Smooth muscle cell (in vitro differentiated cells): ENCODE measurements around the gene GNG2. TPM values are rescaled to one million over a fixed set of nuclear protein-coding genes. Genes with fewer than 3 reads are reported as not detected.

Experiments
- DNase-seq: peaks from one replicate; lab custom pipeline; 2025; ENCODE audit not compliant: unreplicated experiment; lab: John Stamatoyannopoulos, UW
- H2AFZ ChIP-seq: fragments of 200-600 bp; sonication (generic); 2 replicates; pipeline ENCODE4 v1.6.0; 2016; ENCODE audit warnings: antibody characterized with exemption, low read depth, mild to moderate bottlenecking
- H3F3A ChIP-seq: fragments of 200-600 bp; sonication (generic); 2 replicates; pipeline ENCODE4 v1.6.0; 2017; ENCODE audit warnings: antibody characterized with exemption, low read depth
- H3K27ac ChIP-seq: fragments of 200-600 bp; sonication (generic); 2 replicates; pipeline ENCODE4 v1.5.1; 2016; ENCODE audit warnings: low read depth, mild to moderate bottlenecking
- H3K27me3 ChIP-seq: fragments of 200-600 bp; sonication (generic); 2 replicates; pipeline ENCODE4 v1.6.1; 2016; ENCODE audit warnings: low read depth, mild to moderate bottlenecking
- H3K36me3 ChIP-seq: fragments of 200-600 bp; sonication (generic); 2 replicates; pipeline ENCODE4 v1.5.1; 2016; ENCODE audit warnings: low read depth
- H3K4me1 ChIP-seq: fragments of 200-600 bp; sonication (generic); 2 replicates; pipeline ENCODE4 v1.5.1; 2016; ENCODE audit warnings: low read depth
- H3K4me2 ChIP-seq: fragments of 200-600 bp; sonication (generic); 2 replicates; pipeline ENCODE4 v1.6.0; 2016; ENCODE audit warnings: mild to moderate bottlenecking
- H3K4me3 ChIP-seq: fragments of 200-600 bp; sonication (generic); 2 replicates; pipeline ENCODE4 v1.5.1; 2016; ENCODE audit warnings: mild to moderate bottlenecking
- H3K79me2 ChIP-seq: fragments of 200-600 bp; sonication (generic); 2 replicates; pipeline ENCODE4 v1.6.0; 2016; ENCODE audit warnings: low read depth, mild to moderate bottlenecking
- H3K9ac ChIP-seq: fragments of 200-600 bp; sonication (generic); 2 replicates; pipeline ENCODE4 v1.6.0; 2016; ENCODE audit warnings: low read depth
- H3K9me3 ChIP-seq: fragments of 200-600 bp; sonication (generic); replicated peaks from 2 replicates; pipeline ENCODE4 v1.5.1; 2016; ENCODE audit warnings: low read depth
- H4K20me1 ChIP-seq: fragments of 200-600 bp; sonication (generic); 2 replicates; pipeline ENCODE4 v1.6.0; 2016; ENCODE audit warnings: low read depth
- CTCF ChIP-seq: fragments of 200-600 bp; sonication (generic); IDR thresholded peaks from 2 replicates; pipeline ENCODE4 v1.5.1; 2017; ENCODE audit warnings: borderline replicate concordance, mild to moderate bottlenecking, antibody characterized with exemption; ENCODE audit not compliant: insufficient read depth, poor library complexity, severe bottlenecking
- WGBS: methylation state at CpG from one replicate; pipeline ENCODE4 v1.1.7; 2016; ENCODE audit warnings: low lambda C conversion rate; 5-methylcytosine and 5-hydroxymethylcytosine counted together
- polyA plus RNA-seq: library from polyadenylated mRNA; unstranded; fragments of >200 nt; fragmentation: Nextera tagmentation; extraction: Ambion mirVana; gene quantifications from 2 replicates; pipeline ENCODE4 v1.2.1, GENCODE V29; 2016
- total RNA-seq: library from RNA; depleted of rRNA; stranded (reverse); fragments of >200 nt; gene quantifications from 2 replicates; pipeline ENCODE4 v1.2.3, GENCODE V29; 2014

GNG2 gene
- total RNA-seq (128 and 132 TPM in 2 replicates), polyA plus RNA-seq (61.5 and 83.6 TPM in 2 replicates)

- Histone ChIP-seq H3K9me3 (no peaks in the 10 kb centered on the region), H3K4me1 (peaks cover 46% of the 10 kb centered on the region), H4K20me1 (no peaks in the 10 kb centered on the region), H3K79me2 (peaks cover 43% of the 10 kb centered on the region), H3K27me3 (no peaks in the 10 kb centered on the region), H3K27ac (peak within 1 kb of the TSS; percentile 76), H3K4me3 (peak within 1 kb of the TSS; percentile 66), H3K36me3 (no peaks in the 10 kb centered on the region), H3K4me2 (peak within 1 kb of the TSS; percentile 90), H3K9ac (peak within 1 kb of the TSS; percentile 70), H3F3A (peaks cover 6% of the 10 kb centered on the region), H2AFZ (peak within 1 kb of the TSS; percentile 89)
- TF ChIP-seq CTCF, result no peak
- WGBS, result 11% methylated on average over 22 of the region's 22 CpGs
- peak; percentile 31 for DNase-seq
These were observed at the start of gene GNG2 for GRCh38 chr14:51860164-51860824. GNG2 (plus strand) TSS chr14:51860612; CDS start chr14:51950679, 90,067 bp downstream.

- Histone ChIP-seq H3K27me3 (no peaks in the 10 kb centered on the region), H3K4me3 (no peak overlapping the region), H3K9ac (no peak overlapping the region), H3K27ac (no peak overlapping the region), H3F3A (no peaks in the 10 kb centered on the region), H3K36me3 (no peaks in the 10 kb centered on the region), H3K79me2 (no peaks in the 10 kb centered on the region), H3K4me2 (no peak overlapping the region), H4K20me1 (no peaks in the 10 kb centered on the region), H3K4me1 (no peaks in the 10 kb centered on the region), H3K9me3 (no peaks in the 10 kb centered on the region), H2AFZ (no peak overlapping the region)
- no peak for DNase-seq
- no peak for TF ChIP-seq CTCF
These were observed 48.7 kb upstream of the GNG2 start for GRCh38 chr14:51811706-51812105.

GRCh38 chr14:51816031-51816430 lies 44.4 kb upstream of the GNG2 start:
- DNase-seq, result no peak
- WGBS, result 78% methylated on average over 13 of the region's 15 CpGs
- H3K36me3 ChIP-seq, result no peaks in the 10 kb centered on the region
- H3F3A ChIP-seq, result no peaks in the 10 kb centered on the region
- no peak overlapping the region for H2AFZ ChIP-seq
- no peak overlapping the region for H3K27ac ChIP-seq
- no peak overlapping the region for H3K9ac ChIP-seq
- no peak overlapping the region for H3K4me3 ChIP-seq
- no peak for TF ChIP-seq CTCF
- H4K20me1 ChIP-seq, result no peaks in the 10 kb centered on the region
- H3K9me3 ChIP-seq, result no peaks in the 10 kb centered on the region
- no peaks in the 10 kb centered on the region for H3K27me3 ChIP-seq
- no peaks in the 10 kb centered on the region for H3K4me1 ChIP-seq
- H3K4me2 ChIP-seq, result no peak overlapping the region
- no peaks in the 10 kb centered on the region for H3K79me2 ChIP-seq

- H3K9ac ChIP-seq, result no peak overlapping the region
- TF ChIP-seq CTCF, result no peak
- WGBS, result 91% methylated on average over 2 of the region's 2 CpGs
- H3K79me2 ChIP-seq, result no peaks in the 10 kb centered on the region
- no peak overlapping the region for H3K4me2 ChIP-seq
- H3K27ac ChIP-seq, result no peak overlapping the region
- no peaks in the 10 kb centered on the region for H3K36me3 ChIP-seq
- H4K20me1 ChIP-seq, result no peaks in the 10 kb centered on the region
- H2AFZ ChIP-seq, result no peak overlapping the region
- no peaks in the 10 kb centered on the region for H3K27me3 ChIP-seq
- H3F3A ChIP-seq, result no peaks in the 10 kb centered on the region
- H3K4me3 ChIP-seq, result no peak overlapping the region
- DNase-seq, result no peak
- H3K4me1 ChIP-seq, result no peaks in the 10 kb centered on the region
- no peaks in the 10 kb centered on the region for H3K9me3 ChIP-seq
These were observed 43.1 kb upstream of the GNG2 start for GRCh38 chr14:51817326-51817725.
